Measurements from ENCODE around the gene OBSCN.

OBSCN gene

DNA sequence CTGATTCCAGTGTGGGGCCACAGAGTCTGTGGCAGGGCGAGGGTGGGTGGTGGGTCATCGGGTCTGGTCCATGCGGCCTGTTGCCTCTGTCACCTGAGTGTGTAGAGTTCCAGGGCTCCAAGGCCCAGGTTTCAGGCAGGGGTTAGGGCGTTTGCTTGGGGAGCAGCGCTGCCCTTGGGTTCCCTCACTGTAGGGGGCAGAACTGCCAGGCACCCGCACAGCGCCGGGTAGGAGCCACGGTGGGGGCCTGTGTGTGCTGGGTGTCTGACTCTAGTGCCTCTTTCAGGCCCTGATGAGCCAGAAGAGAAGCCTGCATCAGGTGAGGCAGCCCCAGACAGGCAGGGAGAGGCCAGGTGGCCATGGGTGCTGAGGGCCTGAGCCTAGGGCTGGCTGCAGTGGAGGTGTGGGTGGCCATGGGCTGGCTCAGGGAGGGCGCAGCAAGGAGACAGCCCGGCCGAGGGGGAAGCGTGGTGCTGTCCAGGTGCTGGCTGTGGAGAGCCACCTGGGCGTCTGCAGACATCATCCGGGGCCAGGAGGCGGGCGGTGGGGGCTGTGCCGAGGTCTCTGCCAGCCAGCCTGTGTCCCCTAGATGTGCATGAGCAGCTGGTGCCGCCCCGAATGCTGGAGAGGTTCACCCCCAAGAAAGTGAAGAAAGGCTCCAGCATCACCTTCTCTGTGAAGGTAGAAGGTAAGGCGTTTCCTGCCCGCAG, 126.5 kb downstream of the OBSCN start:
- in situ Hi-C loops (cut with HindIII; ENCODE audit: low sequenced_read_pairs): no loop called here

DNA sequence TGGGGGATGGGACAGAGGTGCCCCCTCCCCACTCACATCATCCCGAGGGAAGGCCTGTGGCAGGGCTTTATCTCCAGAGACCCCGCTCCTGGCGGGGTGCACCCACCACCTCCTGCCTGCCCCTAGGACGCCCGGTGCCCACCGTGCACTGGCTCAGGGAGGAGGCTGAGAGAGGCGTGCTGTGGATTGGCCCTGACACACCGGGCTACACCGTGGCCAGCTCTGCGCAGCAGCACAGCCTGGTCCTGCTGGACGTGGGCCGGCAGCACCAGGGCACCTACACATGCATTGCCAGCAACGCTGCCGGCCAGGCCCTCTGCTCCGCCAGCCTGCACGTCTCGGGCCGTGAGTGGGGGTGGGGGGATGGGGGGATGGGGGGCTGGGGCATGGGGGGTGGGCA, 127.1 kb downstream of the OBSCN start:
- in situ Hi-C loops (cut with HindIII; ENCODE audit: low sequenced_read_pairs): no loop called here

DNA sequence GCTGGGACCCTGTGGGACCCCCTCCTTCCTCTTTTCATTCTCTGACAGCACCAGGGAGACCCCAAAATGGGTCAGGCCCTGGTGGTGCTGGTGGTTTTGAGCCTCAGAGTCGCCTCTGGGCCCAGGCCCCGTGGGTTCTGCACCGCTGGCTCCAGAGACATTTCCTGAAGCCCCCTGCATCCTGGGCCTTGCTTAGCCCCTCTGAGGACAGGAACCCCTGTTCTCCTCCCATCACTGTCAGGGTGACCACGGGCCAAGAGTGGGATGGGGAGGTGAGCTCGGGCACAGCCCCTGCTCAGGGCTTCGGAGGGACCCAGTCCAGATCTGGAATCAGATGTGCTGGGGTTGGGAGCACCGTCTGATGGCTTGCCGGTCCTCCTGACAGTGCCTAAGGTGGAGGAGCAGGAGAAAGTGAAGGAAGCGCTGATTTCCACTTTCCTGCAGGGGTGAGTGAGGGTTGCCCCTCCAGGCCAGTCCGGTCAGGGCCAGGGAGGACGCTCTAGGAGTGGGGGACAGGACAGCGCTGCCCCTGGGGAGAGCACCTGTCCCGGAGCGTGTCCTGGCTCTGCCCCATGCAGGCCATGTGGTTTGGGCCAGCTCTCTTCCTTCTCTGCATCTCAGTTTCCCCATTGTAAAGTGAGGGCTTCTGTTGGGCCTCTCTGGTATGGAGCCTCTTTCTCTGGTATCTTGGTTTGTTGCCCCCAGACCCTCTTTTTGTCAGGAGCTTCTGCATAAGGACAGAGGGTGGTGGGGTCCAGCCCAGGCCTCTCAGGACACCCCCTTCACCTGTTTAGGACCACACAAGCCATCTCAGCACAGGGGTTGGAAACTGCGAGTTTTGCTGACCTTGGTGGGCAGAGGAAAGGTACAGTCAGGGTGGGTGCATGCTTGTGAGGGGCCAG, 127.8 kb downstream of the OBSCN start:
- in situ Hi-C loops (cut with HindIII; ENCODE audit: low sequenced_read_pairs): no loop called here

DNA sequence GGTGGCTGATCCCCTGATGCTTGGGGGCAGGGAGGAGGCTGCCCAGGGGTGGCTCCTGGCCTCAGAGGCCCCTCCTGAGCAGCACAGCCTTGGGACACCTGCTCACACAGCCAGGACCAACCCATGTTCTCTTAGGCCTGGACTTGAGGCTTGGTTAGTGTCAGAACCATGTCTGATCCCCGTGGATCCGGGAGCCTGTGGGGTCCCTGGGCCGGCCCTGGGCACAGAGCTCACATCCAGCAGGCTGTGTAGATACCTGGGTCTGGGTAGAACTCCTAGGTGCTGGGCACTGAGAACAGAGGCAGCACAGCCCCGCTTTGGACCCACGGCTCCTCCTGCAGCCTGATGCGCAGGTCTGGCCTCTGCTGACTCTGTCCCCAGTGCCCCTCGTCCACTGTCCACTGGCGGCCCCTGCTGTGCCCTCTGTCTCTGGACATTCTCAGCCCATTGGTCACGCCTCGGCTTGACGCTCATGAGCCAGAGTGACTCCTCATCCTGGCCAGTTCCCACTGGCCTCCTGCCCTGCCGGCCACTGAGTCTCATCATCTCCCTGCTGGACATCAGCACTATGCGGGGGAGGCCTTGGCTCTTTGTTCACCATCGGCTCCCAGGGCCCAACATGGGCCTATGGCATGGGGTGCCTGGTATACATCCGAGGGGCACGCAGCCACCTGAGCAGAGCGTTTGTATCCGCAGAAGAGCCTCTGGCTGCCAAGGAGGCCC, 128.6 kb downstream of the OBSCN start:
- in situ Hi-C loops (cut with HindIII; ENCODE audit: low sequenced_read_pairs): no loop called here

DNA sequence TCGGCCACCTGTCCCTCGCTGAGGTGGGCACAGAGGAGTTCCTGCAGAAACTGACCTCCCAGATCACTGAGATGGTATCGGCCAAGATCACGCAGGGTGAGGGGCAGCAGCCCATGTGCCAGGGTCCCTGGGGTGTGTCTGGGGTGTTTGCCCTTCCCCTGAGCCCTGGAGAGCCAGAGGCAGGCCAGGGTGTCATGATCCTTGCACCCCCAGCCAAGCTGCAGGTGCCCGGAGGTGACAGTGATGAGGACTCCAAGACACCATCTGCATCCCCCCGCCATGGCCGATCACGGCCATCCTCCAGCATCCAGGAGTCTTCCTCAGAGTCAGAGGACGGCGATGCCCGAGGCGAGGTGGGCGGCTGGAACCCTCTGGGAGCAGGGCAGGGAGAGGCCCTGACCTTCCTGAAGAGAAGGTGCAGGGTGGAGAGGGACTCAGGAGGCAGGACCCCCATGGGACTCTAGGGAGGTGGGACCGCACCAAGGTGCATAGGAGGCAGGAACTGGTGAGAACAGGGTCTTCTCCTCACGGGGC, 129.3 kb downstream of the OBSCN start:
- in situ Hi-C loops (cut with HindIII; ENCODE audit: low sequenced_read_pairs): no loop called here

DNA sequence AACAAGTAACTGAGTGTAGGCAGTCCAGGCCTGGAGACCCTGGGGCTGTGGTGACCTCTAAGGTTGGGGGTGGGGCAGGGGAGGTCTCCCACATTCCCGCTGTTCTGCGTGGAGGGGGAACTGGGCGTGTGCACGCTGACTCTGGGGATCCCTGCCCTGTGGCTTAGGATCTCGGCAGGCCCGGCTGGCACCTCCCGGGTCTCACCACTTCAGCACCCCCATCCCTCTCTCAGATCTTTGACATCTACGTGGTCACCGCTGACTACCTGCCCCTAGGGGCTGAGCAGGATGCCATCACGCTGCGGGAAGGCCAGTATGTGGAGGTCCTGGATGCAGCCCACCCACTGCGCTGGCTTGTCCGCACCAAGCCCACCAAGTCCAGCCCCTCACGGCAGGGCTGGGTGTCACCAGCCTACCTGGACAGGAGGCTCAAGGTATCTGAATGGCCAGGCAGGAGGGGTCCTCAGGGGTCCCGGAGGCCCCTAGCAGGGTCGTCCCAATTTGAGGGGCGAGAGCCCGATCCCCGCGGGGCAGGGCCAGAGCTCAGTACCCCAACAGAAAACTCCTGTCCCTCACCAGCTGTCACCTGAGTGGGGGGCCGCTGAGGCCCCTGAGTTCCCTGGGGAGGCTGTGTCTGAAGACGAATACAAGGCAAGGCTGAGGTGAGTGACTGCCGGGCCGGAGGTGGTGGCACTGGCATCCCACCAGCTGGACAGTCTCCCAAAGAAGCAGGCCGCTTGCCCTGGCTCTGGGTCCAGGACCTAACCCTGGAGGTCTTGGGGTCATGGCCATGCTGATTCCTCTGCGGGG, 130.1 kb downstream of the OBSCN start:
- in situ Hi-C loops (cut with HindIII; ENCODE audit: low sequenced_read_pairs): no loop called here

DNA sequence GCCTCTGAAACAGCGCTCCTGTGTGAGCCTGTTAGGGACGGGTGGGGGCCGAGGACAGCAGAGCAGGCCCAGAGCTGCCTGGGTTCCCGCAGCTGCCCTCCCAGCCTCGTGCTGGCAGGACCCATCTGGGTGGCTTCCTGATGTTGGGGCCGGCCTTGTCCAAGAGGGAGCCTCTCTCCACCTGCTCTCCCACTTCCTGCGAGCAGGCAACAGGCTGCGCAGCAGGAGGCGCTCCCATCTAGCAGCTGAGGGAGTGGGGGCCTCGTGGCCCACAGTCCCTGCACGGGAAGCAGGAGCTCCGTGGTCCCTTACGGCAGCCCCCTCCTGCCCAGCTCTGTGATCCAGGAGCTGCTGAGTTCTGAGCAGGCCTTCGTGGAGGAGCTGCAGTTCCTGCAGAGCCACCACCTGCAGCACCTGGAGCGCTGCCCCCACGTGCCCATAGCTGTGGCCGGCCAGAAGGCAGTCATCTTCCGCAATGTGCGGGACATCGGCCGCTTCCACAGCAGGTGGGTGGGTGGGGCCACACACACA, 130.7 kb downstream of the OBSCN start:
- in situ Hi-C loops (cut with HindIII; ENCODE audit: low sequenced_read_pairs): no loop called here

DNA sequence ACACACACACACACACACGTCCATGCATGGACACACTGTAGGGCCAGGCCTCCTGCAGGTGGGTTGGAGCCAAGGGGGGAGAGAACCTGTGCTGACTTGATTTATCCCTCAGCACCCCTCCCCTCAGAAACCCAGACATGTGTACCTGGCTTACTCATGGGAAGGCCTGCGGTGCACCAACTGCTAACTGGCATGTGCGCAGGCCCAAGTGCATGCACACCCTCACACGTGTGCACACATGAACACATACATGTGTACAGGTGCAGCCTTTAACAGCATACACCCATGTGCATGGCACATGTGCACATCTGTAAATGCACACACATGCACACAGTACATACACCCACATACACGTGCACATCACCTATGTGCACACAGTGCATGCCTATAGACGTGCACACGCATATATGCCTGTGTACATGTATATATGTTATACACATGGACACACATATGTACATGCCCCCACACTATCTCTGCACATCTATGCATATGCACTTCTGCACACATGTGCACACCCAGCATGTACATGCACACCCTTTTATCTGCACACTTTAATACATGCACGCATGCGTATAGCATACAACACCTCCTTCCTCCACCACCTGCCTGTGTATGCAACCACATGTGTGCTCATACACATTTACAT, 131.3 kb downstream of the OBSCN start:
- in situ Hi-C loops (cut with HindIII; ENCODE audit: low sequenced_read_pairs): no loop called here

DNA sequence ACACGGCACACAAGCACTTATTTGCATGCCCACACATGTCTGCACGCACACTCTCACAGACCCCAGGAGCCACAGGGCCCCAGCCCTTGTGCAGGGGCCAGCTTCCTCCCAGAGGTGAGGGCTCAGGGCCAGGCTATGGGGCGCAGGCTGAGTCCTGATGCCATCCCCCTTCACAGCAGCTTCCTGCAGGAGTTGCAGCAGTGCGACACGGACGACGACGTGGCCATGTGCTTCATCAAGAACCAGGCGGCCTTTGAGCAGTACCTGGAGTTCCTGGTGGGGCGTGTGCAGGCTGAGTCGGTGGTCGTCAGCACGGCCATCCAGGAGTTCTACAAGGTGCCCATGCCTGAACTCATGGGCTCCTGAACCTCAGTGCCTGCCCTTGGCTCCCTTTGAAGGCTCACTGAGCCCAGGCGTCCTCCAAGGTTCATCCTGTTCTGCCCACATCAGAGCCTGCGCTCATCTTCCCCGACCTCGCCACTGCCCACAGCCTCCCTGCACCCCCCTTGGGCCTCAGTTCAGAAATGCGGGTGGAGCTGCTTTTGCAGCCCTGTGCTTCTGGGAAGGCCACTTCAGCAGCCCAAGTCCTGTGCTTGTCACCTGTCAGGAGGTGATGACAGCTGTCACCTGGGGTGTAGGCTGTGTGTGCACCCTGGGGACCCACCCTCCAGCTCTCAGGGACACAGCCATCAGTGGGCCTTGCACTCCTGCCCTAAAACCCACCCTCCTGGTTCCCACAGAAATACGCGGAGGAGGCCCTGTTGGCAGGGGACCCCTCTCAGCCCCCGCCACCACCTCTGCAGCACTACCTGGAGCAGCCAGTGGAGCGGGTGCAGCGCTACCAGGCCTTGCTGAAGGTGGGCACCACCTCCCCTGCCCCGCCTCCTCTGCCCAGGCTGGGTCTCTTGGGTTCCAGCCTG, 132.2 kb downstream of the OBSCN start:
- in situ Hi-C loops (cut with HindIII; ENCODE audit: low sequenced_read_pairs): no loop called here

DNA sequence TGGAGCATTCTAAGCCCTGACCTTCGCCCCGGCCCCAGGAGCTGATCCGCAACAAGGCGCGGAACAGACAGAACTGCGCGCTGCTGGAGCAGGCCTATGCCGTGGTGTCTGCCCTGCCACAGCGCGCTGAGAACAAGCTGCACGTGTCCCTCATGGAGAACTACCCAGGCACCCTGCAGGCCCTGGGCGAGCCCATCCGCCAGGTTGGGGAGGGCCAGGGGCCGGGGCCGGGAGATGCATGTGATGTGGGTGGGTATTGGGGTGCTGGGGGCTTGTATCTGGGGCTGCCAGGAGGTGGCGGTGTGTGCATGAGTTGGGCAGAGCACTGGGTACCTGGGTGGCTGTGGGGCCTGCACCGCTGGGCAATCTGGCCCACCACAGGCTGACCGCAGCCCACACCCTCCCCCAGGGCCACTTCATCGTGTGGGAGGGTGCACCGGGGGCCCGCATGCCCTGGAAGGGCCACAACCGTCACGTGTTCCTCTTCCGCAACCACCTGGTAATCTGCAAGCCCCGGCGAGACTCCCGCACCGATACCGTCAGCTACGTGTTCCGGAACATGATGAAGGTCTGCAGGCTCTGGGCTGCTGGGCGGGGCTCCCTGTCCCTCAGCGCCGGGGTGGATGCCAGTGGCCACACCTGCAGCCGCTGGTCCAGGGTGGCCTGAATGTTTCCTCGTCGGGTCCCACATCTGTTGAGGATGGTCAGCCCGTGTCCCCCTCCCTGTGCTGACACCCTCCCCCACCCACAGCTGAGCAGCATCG, 133.0 kb downstream of the OBSCN start:
- in situ Hi-C loops (cut with HindIII; ENCODE audit: low sequenced_read_pairs): no loop called here

DNA sequence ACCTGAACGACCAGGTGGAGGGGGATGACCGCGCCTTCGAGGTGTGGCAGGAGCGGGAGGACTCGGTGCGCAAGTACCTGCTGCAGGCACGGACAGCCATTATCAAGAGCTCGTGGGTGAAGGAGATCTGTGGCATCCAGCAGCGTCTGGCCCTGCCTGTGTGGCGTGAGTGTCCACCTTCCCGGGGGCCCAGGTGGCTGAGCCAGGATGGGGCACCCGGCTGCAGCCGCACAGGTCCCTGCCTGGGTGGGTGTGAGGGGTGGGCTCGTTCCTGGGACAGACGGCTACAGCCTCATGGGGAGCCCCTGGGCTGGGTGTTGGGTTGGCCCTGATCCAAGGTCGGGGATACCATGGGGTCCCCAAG, 133.6 kb downstream of the OBSCN start:
- in situ Hi-C loops (cut with HindIII; ENCODE audit: low sequenced_read_pairs): no loop called here

DNA sequence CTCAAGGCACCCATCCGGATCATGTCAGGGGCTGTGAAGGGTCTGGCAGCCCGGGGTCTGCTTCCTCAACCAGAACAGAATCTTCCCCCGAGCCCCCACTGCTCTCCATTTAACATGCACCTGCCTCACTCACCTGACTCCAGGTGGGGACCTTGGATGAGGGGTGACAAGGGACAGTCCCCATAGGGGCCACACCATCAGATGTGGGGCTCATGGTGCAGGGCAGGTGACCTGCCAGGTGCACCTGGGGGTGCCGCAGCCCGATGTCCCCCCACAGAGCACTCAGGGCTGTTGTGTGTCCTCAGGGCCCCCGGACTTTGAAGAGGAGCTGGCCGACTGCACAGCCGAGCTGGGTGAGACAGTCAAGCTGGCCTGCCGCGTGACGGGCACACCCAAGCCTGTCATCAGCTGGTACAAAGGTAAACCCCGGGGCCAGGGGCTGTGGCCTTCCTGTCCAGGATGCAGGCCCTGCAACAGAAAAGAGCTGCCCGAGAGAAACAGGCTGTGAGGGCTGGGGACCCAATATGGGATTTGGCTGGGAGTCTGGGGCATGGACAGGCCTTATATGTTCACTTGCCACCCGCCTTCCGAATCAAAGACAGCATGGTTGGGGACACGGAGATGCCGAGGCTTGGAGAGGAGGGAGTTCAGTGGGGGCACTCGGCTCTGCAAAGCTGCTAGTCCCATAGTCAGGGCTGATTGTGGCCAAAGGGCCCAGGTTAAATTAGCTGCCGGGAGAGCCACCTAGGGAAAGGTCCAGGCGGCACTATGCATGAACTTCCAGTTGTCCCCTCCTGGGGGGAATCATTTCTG, 134.2 kb downstream of the OBSCN start:
- in situ Hi-C loops (cut with HindIII; ENCODE audit: low sequenced_read_pairs): no loop called here

DNA sequence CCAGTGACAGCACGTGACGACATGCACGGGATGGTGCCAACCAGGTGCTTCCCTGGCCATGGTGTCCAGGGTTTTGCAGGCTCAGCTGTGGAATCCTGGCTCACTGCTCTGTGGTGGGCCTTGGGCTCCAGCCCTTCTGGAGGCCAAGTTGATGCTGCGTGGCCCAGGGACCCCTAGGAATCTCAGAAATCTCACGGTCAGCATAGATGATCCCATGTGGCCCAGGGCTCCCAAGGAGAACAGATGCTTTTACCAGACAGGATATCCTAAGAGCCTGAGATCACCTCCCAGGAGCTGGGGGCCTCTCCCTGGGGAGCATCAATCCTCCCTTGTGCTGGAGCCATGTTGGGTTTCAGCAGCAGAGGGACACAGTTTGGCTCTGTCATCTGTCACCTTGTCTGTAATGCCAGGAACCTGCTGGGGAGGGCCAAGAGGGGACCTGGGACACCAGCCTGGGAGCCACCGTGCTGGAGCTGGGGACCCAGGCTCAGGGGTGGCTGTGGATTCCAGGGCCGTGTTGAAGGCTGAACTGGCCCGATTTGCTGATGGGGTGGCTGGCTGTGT, 134.9 kb downstream of the OBSCN start:
- in situ Hi-C loops (cut with HindIII; ENCODE audit: low sequenced_read_pairs): no loop called here

DNA sequence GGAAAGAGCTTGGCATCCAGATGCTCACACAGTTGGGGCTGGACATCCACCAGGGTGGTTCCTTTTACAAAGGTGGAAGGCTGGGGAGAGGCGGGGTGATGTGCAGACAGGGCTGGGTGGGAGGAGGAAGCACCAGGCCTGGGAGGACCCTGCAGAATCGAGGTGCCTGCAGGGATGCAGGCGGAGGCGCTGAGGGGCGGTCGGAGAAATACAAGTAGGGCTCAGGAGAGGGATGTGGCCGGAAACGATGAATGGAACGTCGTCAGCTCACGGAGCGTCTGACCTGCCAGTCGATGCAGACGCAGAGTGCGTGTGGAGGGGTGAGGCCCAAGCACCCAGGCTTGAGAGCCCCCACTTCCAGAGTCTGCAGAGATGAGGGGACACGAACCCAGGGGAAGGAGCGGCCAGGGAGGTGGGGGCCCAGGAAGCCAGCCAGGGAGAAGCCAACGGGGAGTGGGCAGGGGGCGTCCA, 135.4 kb downstream of the OBSCN start:
- in situ Hi-C loops (cut with HindIII; ENCODE audit: low sequenced_read_pairs): no loop called here

DNA sequence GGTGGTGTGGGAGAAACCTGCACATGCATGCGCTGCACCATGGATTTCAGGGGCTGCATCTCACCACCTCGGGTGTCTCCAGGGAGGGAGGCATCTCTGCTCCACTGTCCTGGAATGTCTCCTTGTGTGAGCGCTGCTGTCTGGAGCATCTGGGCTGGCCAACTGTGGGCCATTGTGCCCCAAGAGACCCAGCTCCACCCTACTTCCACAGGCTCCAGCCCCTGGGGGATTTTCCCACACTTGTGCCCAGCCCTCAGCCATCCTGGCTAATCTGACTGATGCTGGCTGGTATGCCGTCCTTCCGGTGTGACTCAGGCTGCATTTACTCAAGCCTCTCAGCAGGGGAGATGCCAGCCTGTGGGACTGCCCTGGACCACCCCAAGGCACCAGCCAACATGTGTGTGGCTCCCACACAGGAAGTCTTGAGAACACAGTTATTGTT, 136.8 kb downstream of the OBSCN start:
- in situ Hi-C loops (cut with HindIII; ENCODE audit: low sequenced_read_pairs): no loop called here

DNA sequence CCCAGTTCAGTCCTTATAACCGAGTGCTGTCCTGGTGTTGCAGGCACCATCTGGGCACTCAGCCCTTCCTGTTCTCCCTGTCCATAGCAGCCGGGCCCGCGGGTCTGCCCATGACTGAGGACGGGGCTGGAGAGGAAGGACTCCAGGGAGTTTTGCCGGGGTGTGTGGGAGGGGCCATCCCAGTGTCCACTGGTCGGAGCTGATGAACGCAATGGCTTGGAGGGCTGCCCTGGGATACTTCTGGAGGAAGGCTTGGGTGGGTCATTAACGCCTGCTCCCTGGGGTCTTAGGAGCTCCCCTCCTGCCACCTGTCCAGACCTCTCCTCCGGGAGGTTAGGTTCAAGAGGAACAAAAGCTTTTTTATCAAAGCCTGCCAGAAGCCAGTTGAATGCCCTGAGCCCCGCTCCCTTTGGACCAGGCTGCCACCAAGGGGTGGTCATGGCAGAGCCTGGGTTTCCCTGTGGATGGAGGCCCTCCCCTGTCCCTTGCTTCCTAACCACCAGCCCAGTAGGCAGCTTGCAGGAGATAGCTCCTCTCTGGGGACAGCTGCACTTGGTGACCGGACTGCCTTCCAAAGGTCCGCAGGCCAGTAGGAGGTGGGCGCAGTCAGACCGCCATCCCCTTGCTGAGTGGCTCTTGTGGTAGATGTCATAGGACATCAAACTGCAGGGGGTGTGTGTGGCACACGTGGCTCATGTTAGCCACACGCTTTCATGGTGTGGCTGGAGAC, 137.5 kb downstream of the OBSCN start:
- in situ Hi-C loops (cut with HindIII; ENCODE audit: low sequenced_read_pairs): no loop called here
